ENCODE data around the gene NAA10. TPM values are rescaled to one million over a fixed set of nuclear protein-coding genes. Genes with fewer than 3 reads are reported as not detected.

The NAA10 gene
- total RNA-seq, 6 experiments from 2014 or later = 36.1 to 56.2 (median 39.7) TPM

DNA sequence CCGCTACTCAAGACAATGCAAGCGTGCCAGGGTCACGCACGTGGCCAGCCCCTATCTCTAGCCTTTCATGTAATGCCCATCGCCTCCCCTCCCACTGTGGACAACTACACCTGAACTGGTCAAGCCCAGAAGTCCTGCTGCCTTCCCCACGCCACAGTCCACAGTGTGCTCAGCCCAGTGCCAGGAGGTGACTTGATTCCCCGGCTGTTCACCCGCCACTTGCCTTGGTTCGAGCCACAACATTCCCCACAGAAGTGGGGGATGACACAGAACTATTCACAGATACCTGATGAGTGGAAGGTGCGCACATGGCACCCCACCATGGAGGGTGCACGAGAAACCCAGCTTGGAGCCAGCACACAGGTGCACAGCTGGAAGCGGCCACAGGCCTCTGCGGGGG, 15.6 kb downstream of the NAA10 start:
- peak in 1 of 3 donors; percentile 31 for DNase-seq
- Histone ChIP-seq H3K27me3 (no peaks in the 10 kb centered on the region), H3K36me3 (no peaks in the 10 kb centered on the region), H3K27ac (no peak overlapping the region), H3K4me1 (no peaks in the 10 kb centered on the region), H3K9me3 (no peaks in the 10 kb centered on the region), H3K4me3 (no peak overlapping the region)
- 80% methylated on average over 5 of the region's 13 CpGs for WGBS (ENCODE audit: insufficient coverage, low coverage, low lambda C conversion rate, missing lambda C conversion rate)
- intact Hi-C loops (cut with DNase I) = no loop called here
- TF ChIP-seq, protein P1, sequence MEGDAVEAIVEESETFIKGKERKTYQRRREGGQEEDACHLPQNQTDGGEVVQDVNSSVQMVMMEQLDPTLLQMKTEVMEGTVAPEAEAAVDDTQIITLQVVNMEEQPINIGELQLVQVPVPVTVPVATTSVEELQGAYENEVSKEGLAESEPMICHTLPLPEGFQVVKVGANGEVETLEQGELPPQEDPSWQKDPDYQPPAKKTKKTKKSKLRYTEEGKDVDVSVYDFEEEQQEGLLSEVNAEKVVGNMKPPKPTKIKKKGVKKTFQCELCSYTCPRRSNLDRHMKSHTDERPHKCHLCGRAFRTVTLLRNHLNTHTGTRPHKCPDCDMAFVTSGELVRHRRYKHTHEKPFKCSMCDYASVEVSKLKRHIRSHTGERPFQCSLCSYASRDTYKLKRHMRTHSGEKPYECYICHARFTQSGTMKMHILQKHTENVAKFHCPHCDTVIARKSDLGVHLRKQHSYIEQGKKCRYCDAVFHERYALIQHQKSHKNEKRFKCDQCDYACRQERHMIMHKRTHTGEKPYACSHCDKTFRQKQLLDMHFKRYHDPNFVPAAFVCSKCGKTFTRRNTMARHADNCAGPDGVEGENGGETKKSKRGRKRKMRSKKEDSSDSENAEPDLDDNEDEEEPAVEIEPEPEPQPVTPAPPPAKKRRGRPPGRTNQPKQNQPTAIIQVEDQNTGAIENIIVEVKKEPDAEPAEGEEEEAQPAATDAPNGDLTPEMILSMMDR (IDR thresholded peaks at IDR 0.05) = no peak
- no peak for TF ChIP-seq POLR2A (IDR thresholded peaks at IDR 0.05)
- ATAC-seq = no peak

DNA sequence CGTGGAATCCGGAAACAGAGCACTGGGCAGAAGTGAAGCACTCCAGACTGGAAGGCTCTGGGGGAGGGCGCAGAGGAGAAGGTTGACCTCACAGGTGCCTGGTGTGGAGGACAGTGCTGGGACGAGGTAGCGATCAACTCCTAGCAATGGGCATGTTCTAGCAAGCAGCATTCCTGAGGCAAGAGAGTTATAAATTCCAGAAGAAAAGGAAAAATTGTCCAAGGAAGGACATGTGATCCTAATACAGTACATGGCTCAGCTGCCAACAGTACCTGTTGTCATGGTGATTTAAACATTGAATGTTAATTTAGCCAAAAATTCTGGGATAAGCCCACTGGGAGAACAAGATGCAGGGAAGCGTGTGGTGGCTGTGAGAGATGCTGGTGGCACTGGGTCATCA, 17.0 kb downstream of the NAA10 start:
- Histone ChIP-seq H3K27me3 (no peaks in the 10 kb centered on the region), H3K36me3 (no peaks in the 10 kb centered on the region), H3K27ac (no peak overlapping the region), H3K4me3 (no peak overlapping the region), H3K9me3 (no peaks in the 10 kb centered on the region), H3K4me1 (no peaks in the 10 kb centered on the region)
- intact Hi-C loops (cut with DNase I) = no loop called here
- DNase-seq (no peak), ATAC-seq (no peak)
- TF ChIP-seq, protein P1 (IDR thresholded peaks at IDR 0.05) = no peak
- TF ChIP-seq POLR2A (IDR thresholded peaks at IDR 0.05) = no peak
- WGBS (ENCODE audit: insufficient coverage, low coverage, low lambda C conversion rate, missing lambda C conversion rate) = 72% methylated on average over 6 of the region's 6 CpGs

DNA sequence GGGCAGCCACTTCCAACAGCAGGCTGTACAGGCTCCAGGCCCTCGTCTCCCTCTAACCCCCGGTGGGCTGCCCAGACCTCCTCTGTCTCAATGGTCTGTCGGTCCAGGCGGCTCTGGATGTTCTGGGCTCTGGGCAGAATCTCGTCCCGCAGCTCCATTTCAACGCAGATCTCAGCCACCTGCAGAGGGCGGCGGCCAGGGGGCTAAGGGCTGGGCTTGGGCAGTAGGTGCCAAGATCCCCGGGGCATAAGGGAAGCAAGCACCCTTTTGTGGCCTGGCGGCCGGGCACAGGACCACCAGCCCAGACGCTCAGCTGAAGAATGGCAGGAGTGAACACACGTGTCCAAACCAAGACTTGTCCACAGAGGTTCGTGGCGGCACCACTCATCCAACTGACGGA, 21.1 kb downstream of the NAA10 start:
- H3K36me3 ChIP-seq = no peaks in the 10 kb centered on the region
- no peak for ATAC-seq
- intact Hi-C loops (cut with DNase I) = no loop called here
- TF ChIP-seq POLR2A (IDR thresholded peaks at IDR 0.05) = no peak
- TF ChIP-seq, protein P1 (IDR thresholded peaks at IDR 0.05) = no peak
- no peaks in the 10 kb centered on the region for H3K27me3 ChIP-seq
- H3K9me3 ChIP-seq = no peaks in the 10 kb centered on the region
- no peak for DNase-seq
- no peaks in the 10 kb centered on the region for H3K4me1 ChIP-seq
- H3K27ac ChIP-seq = no peak overlapping the region
- WGBS (ENCODE audit: insufficient coverage, low coverage, low lambda C conversion rate, missing lambda C conversion rate) = no CpG with 5 or more reads among the region's 17 CpGs
- H3K4me3 ChIP-seq = no peak overlapping the region

DNA sequence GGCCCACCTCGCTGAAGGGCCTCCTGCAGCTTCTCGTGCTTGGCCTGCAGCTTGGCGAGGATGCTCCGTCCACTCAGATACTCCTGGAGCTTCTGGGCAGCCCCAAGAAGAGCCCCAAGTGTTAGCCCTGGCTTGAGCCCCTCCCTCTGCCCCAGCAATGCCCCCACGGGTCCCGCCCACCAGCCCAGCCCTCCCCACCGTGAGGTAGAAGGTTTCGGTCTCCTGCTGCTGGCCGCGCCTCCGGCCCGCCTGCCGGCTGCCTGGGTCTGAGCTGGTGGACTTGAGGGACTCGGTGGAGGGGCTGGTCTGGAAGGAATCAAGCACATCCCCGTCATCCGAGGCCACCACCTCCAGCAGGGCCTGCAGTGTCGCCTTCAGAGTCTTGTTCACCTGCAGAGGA, 21.6 kb downstream of the NAA10 start:
- Histone ChIP-seq H3K36me3 (no peaks in the 10 kb centered on the region), H3K4me3 (no peak overlapping the region), H3K9me3 (no peaks in the 10 kb centered on the region), H3K27ac (no peak overlapping the region), H3K4me1 (no peaks in the 10 kb centered on the region), H3K27me3 (no peaks in the 10 kb centered on the region)
- TF ChIP-seq, protein P1 (IDR thresholded peaks at IDR 0.05) = no peak
- no peak for TF ChIP-seq POLR2A (IDR thresholded peaks at IDR 0.05)
- intact Hi-C loops (cut with DNase I) = no loop called here
- no peak for DNase-seq
- no peak for ATAC-seq
- 56% methylated on average over 5 of the region's 17 CpGs for WGBS (ENCODE audit: insufficient coverage, low coverage, low lambda C conversion rate, missing lambda C conversion rate)

DNA sequence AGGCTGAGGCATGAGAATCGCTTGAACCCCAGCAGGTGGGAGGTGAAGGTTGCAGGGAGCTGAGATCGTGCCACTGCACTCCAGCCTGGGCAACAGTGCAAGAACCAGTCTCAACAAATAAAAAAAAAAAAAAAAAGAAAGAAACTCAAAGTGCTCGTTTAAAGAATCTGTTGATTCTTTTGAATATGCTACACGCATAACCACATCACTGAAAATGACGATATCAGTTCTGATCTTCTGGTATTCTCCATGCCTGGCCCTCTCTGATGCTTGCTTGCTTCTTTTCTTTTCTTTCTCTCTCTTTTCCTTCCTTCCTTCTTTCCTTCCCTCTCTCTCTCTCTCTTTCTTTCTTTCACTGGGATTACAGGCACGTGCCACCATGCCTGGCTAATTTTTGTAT, 23.0 kb downstream of the NAA10 start:
- no peaks in the 10 kb centered on the region for H3K4me1 ChIP-seq
- DNase-seq = no peak
- 74% methylated on average over 6 of the region's 6 CpGs for WGBS (ENCODE audit: insufficient coverage, low coverage, low lambda C conversion rate, missing lambda C conversion rate)
- no peak overlapping the region for H3K27ac ChIP-seq
- H3K4me3 ChIP-seq = no peak overlapping the region
- H3K36me3 ChIP-seq = no peaks in the 10 kb centered on the region
- no peak for ATAC-seq
- no peaks in the 10 kb centered on the region for H3K9me3 ChIP-seq
- intact Hi-C loops (cut with DNase I) = no loop called here
- TF ChIP-seq, protein P1 (IDR thresholded peaks at IDR 0.05) = no peak
- no peak for TF ChIP-seq POLR2A (IDR thresholded peaks at IDR 0.05)
- H3K27me3 ChIP-seq = no peaks in the 10 kb centered on the region
